GM21390 (cell line): ENCODE results near the gene OGFOD1.

ENCODE experiments used
- ATAC-seq: cut with Tn5 transposase; IDR thresholded peaks from one replicate; pipeline ENCODE4 v1.9.1; 2021; ENCODE audit not compliant: unreplicated experiment

The OGFOD1 gene

GRCh38 chr16:56520251-56520577 lies 68.9 kb downstream of the OGFOD1 start:
- no peak for ATAC-seq

- no peak for ATAC-seq
Measured at GRCh38 chr16:56525236-56525635, 73.9 kb downstream of the OGFOD1 start.
